Ascending aorta (tissue), 2 donors: ENCODE measurements around the gene FERD3L. TPM values are rescaled to one million over a fixed set of nuclear protein-coding genes. Genes with fewer than 3 reads are reported as not detected.

Source experiments
- DNase-seq, 2 donors: peaks; one replicate each; pipeline ENCODE4 v3.0.0-alpha.2; 2019; ENCODE audit warnings: low spot score in 2 of 2
- H3K27ac ChIP-seq, 2 donors: fragments of 200-600 bp; sonication (generic); one replicate each; pipeline ENCODE4 v1.5.1; 2016 to 2017; ENCODE audit warnings: mild to moderate bottlenecking in 1 of 2
- H3K27me3 ChIP-seq: fragments of 200-600 bp; sonication (generic); one replicate; pipeline ENCODE4 v1.5.1; 2017
- H3K36me3 ChIP-seq, 2 donors: fragments of 200-600 bp; sonication (generic); one replicate each; pipeline ENCODE4 v1.5.1; 2016
- H3K4me1 ChIP-seq, 2 donors: fragments of 200-600 bp; sonication (generic); one replicate each; pipeline ENCODE4 v1.5.1; 2016 to 2017; ENCODE audit warnings: mild to moderate bottlenecking in 1 of 2
- H3K4me3 ChIP-seq, 2 donors: fragments of 200-600 bp; sonication (generic); one replicate each; pipeline ENCODE4 v1.5.1; 2016 to 2017; ENCODE audit warnings: mild to moderate bottlenecking in 1 of 2
- H3K9me3 ChIP-seq, 2 donors: fragments of 200-600 bp; sonication (generic); one replicate each; pipeline ENCODE4 v1.5.1; 2016
- CTCF ChIP-seq, 3 experiments: fragments of 200-600 bp in 2 of 3; fragments of 450-650 bp in 1 of 3; sonication (generic) in 2 of 3; IDR thresholded peaks; one replicate each; pipeline ENCODE4 v1.5.1; 2016 to 2019; ENCODE audit warnings: antibody characterized with exemption in 3 of 3, mild to moderate bottlenecking in 1 of 3, moderate library complexity in 1 of 3
- intact Hi-C: fragments of 100-400 bp; cut with DNase I; formaldehyde crosslinking; loops from one replicate; pipeline ENCODE4 v1.15.1; 2023
- total RNA-seq: library from RNA; depleted of rRNA; stranded (reverse); fragments of >200 nt; gene quantifications from one replicate; pipeline ENCODE4 v1.1.0, GENCODE V29; 2016

FERD3L gene
- total RNA-seq, 1 donor from 2014 or later = not detected

GRCh38 chr7:19097165-19098055 is 47.8 kb downstream of the FERD3L start:
- intact Hi-C loops = no loop called here
- Histone ChIP-seq H3K27me3 (no peaks in the 10 kb centered on the region), H3K4me1 (no peaks in the 10 kb centered on the region), H3K36me3 (no peaks in the 10 kb centered on the region), H3K4me3 (no peak overlapping the region), H3K27ac (no peak overlapping the region), H3K9me3 (no peaks in the 10 kb centered on the region)
- DNase-seq = no peak
- no peak for TF ChIP-seq CTCF (IDR thresholded peaks at IDR 0.05)

GRCh38 chr7:19095353-19095860 is 49.8 kb downstream of the FERD3L start:
- intact Hi-C loops = no loop called here
- Histone ChIP-seq H3K9me3 (no peaks in the 10 kb centered on the region), H3K36me3 (no peaks in the 10 kb centered on the region), H3K4me3 (no peak overlapping the region), H3K27me3 (no peaks in the 10 kb centered on the region), H3K4me1 (no peaks in the 10 kb centered on the region), H3K27ac (no peak overlapping the region)
- DNase-seq = no peak
- no peak for TF ChIP-seq CTCF (IDR thresholded peaks at IDR 0.05)

Other genes with a start within 250 kb of the FERD3L start
- 2.0 TPM for gene TWIST1, start 27.8 kb downstream of the FERD3L start, total RNA-seq